Aortic smooth muscle cell (primary cell): ENCODE results near the gene SON. TPM values are rescaled to one million over a fixed set of nuclear protein-coding genes. Genes with fewer than 3 reads are reported as not detected.

Source experiments
- total RNA-seq: library from RNA; depleted of rRNA; stranded (reverse); fragments of >200 nt; gene quantifications from 2 replicates; pipeline ENCODE4 v1.2.3, GENCODE V29; 2014

The SON gene, protein sequence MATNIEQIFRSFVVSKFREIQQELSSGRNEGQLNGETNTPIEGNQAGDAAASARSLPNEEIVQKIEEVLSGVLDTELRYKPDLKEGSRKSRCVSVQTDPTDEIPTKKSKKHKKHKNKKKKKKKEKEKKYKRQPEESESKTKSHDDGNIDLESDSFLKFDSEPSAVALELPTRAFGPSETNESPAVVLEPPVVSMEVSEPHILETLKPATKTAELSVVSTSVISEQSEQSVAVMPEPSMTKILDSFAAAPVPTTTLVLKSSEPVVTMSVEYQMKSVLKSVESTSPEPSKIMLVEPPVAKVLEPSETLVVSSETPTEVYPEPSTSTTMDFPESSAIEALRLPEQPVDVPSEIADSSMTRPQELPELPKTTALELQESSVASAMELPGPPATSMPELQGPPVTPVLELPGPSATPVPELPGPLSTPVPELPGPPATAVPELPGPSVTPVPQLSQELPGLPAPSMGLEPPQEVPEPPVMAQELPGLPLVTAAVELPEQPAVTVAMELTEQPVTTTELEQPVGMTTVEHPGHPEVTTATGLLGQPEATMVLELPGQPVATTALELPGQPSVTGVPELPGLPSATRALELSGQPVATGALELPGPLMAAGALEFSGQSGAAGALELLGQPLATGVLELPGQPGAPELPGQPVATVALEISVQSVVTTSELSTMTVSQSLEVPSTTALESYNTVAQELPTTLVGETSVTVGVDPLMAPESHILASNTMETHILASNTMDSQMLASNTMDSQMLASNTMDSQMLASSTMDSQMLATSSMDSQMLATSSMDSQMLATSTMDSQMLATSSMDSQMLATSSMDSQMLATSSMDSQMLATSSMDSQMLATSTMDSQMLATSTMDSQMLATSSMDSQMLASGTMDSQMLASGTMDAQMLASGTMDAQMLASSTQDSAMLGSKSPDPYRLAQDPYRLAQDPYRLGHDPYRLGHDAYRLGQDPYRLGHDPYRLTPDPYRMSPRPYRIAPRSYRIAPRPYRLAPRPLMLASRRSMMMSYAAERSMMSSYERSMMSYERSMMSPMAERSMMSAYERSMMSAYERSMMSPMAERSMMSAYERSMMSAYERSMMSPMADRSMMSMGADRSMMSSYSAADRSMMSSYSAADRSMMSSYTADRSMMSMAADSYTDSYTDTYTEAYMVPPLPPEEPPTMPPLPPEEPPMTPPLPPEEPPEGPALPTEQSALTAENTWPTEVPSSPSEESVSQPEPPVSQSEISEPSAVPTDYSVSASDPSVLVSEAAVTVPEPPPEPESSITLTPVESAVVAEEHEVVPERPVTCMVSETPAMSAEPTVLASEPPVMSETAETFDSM (N-terminal part only)
- total RNA-seq: 134 and 197 TPM in 2 replicates

DNA sequence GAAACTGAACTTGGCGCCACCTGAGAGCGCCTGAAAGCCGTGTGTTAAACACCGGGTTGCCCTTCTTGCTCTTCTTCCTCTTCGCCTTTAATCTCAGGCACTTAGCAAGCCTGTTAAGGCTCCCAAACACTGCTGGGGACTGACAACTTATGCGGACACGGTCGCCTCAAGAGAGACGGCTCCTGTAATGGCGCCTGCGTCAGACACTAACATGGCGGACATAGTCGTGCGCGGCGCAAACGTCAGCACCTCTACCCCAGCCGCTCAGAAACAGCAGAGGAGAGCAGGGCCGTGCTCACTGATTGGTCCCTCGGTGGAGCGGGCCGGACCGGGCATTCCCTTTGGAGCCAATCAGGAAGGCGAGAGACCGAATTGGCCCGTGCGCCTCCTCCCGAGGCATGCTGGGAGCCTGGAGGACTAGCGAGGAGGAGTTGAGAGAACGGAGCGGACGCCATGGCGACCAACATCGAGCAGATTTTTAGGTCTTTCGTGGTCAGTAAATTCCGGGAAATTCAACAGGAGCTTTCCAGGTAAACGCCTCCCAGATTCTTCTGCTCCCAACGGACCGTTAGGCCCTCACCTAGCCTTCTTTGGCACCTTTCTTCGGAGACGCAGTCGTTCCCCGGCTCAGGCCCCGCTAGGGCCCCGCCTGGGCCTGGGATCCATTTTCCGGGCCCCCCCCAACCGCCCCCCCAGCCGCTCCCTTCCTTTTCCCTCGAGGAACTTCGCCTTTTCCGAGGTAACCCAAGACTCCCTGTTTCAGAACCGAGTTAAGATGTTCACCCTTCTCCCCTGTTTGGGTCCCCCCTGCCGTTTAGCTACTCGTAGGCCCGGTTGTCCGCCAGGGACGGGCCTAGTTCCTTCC lies at the start of gene SON:
SON (plus strand) TSS at position 399 of the 865 bp plus-strand sequence; CDS start at position 454, 55 bp downstream.

DNA sequence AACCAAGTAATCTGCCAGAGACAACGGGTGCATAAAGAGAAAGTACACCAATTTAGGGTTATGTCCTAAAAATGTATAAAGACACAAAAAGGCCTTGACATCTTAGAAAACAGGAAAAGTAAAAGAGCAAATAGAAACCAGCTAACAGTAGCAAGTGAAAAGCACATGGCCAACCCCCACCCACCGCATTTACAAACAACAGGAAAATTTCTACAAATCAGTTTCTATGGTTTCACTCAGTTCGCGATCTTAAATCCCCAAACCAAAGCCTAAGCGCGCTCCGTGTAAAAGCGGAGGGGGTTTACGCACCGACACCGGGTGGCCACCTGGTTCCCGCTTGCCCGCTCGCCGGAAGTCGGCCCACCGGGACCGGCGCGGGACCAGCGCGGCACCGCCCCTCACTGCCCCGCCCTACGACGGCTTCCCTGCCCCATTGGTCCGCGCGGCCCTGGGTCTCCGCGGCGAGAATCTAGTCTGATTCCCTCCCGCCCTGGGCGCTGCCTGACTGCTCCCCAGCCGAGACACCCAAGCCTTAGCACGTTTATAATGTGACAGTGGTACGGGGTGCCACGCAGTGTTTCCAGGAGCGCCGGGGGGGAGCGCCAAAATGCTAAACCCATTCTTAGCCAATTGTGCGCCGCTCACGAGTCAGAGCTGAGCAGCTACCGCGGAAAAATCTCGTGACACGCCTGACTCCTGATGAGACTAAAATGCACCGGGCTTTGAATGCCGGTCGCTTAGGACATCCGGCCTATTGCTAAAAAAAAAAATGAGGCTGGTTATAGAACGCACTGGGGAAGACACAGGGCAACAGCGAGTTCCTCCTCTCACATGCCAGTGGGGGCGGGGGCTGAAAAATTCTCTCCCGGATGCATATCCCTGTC lies 840 bp upstream of the SON start, which contains the start of gene GART:
GART (minus strand) TSS at position 362 of the 884 bp plus-strand sequence. CDS start 2,802 bp downstream, outside the sequence.

DNA sequence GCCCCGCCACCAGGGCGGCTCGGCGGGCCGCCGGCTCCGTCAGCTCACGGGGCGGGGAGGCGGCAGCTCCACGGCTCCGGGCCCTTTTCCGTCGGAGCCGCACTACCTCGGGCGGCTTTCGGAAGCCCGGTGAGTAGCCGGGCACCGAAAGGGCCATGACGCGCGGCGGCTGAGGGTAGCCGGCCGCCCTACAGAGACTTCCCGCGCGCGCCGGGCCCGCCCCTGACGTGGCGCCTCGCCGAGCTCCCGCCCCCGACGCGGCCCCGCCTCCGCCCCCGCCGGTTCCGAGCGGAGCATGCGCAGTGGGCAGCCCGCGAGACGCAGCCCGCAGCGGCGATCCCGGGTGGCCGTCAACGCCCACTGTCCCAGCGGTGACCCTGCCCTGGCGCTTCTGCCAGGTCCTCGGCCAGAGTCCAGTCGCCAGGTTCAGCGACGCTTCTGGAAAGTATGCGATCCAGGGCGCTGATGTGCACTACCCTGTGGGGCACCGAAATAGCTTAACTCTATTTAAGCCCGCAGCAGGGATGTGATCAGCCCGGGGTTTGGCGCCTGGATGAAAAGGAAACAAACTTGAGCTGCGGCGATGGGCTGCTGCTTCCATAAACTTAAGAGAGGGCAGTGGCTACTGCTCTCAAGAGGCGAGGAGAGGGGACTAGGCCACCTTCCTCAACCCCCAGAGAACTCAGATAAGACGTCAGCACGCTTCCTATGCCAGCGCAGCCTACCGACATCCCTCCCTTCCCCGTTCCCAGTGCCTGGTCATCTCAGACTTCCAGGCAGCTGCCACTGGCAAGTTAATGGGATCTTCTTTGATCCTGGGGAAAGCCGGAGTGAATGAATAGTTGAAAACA lies 45.9 kb downstream of the SON start, which contains the start of gene DONSON:
DONSON (minus strand) TSS at position 200 of the 851 bp plus-strand sequence; CDS start at position 157, 43 bp downstream.

Other genes with a start within 250 kb of the SON start
- gene IFNAR1, start 218.1 kb upstream of the SON start, total RNA-seq: 24.6 and 28.2 TPM in 2 replicates
- 61.4 and 68.8 TPM in 2 replicates for gene IFNGR2, start 139.6 kb upstream of the SON start, total RNA-seq
- 30.1 and 32.0 TPM in 2 replicates for gene TMEM50B, start 63.1 kb upstream of the SON start, total RNA-seq
- 1.6 and 1.8 TPM in 2 replicates for gene DNAJC28, start 51.3 kb upstream of the SON start, total RNA-seq
- 54.4 and 65.1 TPM in 2 replicates for gene GART, start 921 bp upstream of the SON start, total RNA-seq
- 15.6 and 23.1 TPM in 2 replicates for gene DONSON, start 45.6 kb downstream of the SON start, total RNA-seq
- gene CRYZL1, start 98.7 kb downstream of the SON start, total RNA-seq: 28.9 and 36.7 TPM in 2 replicates
- 43.3 and 46.7 TPM in 2 replicates for gene ITSN1, start 99.5 kb downstream of the SON start, total RNA-seq